ENCODE data around the gene GPR18. TPM values are rescaled to one million over a fixed set of nuclear protein-coding genes. Genes with fewer than 3 reads are reported as not detected.
"Not testable (repeated sequence)": the region's sequence is repeated elsewhere in the genome, so short reads cannot be mapped to it uniquely, and the experiment has no call there.

GPR18 gene
- total and polyA plus RNA-seq, 7 donors: 0.01 to 0.27 TPM; not detected in 5

- no peak for ATAC-seq
- WGBS, 3 donors: 48 to 73% (median 68%) methylated on average over 10 of the region's 10 CpGs
- no peak overlapping the region for H3K4me3 ChIP-seq
Measured at GRCh38 chr13:99255271-99255670, 2.9 kb downstream of the GPR18 start.

DNA sequence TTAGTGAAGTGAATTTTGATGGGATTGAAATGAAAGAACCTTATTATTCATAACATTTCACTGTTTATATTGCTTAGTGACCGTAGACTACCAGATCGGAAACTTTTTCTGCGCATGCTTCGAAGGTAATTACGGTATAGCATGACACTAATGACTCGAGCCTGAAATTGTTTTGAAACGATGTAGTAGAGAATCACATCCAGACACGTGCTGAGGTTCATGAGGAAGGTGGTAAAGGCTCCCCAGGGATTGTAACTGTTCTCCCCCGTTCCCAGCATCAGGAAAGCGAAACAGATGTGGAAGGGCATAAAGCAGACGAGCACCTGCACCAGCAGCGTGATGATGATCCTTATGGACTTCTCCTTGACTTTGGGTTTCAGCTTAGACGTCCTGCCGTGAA is 3.3 kb downstream of the GPR18 start:
- intact Hi-C loops (cut with DNase I): loop anchor here in 1 of 2 donors (5.0 kb wide), 1 partner anchor 38 kb away; no protein-coding TSS in a partner anchor
- H3K27ac ChIP-seq: no peak overlapping the region
- WGBS, 3 donors: 75 to 77% (median 76%) methylated on average over 14 of the region's 14 CpGs
- H3K4me3 ChIP-seq: no peak overlapping the region
- ATAC-seq (no peak), DNase-seq (no peak)
- H3K36me3 ChIP-seq (ENCODE audit: insufficient read depth in 1 of 2, low read depth in 1 of 2): peaks cover 0 to 4% of the 10 kb centered on the region in 2 donors
- TF ChIP-seq CTCF (IDR thresholded peaks at IDR 0.05): no peak
- H3K4me1 ChIP-seq: peaks cover 50% of the 10 kb centered on the region
- H3K9me3 ChIP-seq: no peaks in the 10 kb centered on the region
- no peaks in the 10 kb centered on the region for H3K27me3 ChIP-seq (ENCODE audit: insufficient read depth in 3 of 3, low read length in 2 of 3)

More at GRCh38 chr13:99255271-99255670, 2.9 kb downstream of the GPR18 start:
- Histone ChIP-seq H3K27me3 (ENCODE audit: insufficient read depth in 3 of 3, low read length in 2 of 3) (no peaks in the 10 kb centered on the region), H3K36me3 (ENCODE audit: insufficient read depth in 1 of 2, low read depth in 1 of 2) (no peaks in the 10 kb centered on the region), H3K4me1 (peaks cover 50% of the 10 kb centered on the region), H3K9me3 (no peaks in the 10 kb centered on the region), H3K27ac (no peak overlapping the region)
- DNase-seq: no peak
- intact Hi-C loops (cut with DNase I): loop anchor here in 1 of 2 donors (5.0 kb wide), 1 partner anchor 38 kb away; no protein-coding TSS in a partner anchor
- TF ChIP-seq CTCF (IDR thresholded peaks at IDR 0.05): no peak

- intact Hi-C loops (cut with DNase I): no loop called here
- Histone ChIP-seq H3K36me3 (ENCODE audit: insufficient read depth in 1 of 2, low read depth in 1 of 2) (peaks cover 0 to 11% of the 10 kb centered on the region in 2 donors), H3K4me3 (no peak overlapping the region), H3K27me3 (ENCODE audit: insufficient read depth in 3 of 3, low read length in 2 of 3) (no peaks in the 10 kb centered on the region), H3K27ac (no peak overlapping the region), H3K4me1 (peaks cover 31% of the 10 kb centered on the region), H3K9me3 (no peaks in the 10 kb centered on the region)
- TF ChIP-seq CTCF (IDR thresholded peaks at IDR 0.05): no peak
- no peak for DNase-seq
- WGBS, 3 donors: 70 to 79% (median 77%) methylated on average over 4 of the region's 4 CpGs
- peak; percentile 9 to 31 (median 24) for ATAC-seq
Measured at GRCh38 chr13:99251921-99252320, 6.3 kb downstream of the GPR18 start.

GRCh38 chr13:99250982-99251825 is 7.0 kb downstream of the GPR18 start:
- intact Hi-C loops (cut with DNase I): no loop called here
- peaks cover 24% of the 10 kb centered on the region for H3K4me1 ChIP-seq
- H3K9me3 ChIP-seq: no peaks in the 10 kb centered on the region
- no peaks in the 10 kb centered on the region for H3K27me3 ChIP-seq (ENCODE audit: insufficient read depth in 3 of 3, low read length in 2 of 3)
- DNase-seq (no peak), ATAC-seq (no peak)
- WGBS, 3 donors: 91 to 96% (median 92%) methylated on average over 5 of the region's 5 CpGs
- H3K36me3 ChIP-seq (ENCODE audit: insufficient read depth in 1 of 2, low read depth in 1 of 2): peaks cover 2 to 18% of the 10 kb centered on the region in 2 donors
- no peak overlapping the region for H3K27ac ChIP-seq
- no peak overlapping the region for H3K4me3 ChIP-seq
- TF ChIP-seq CTCF (IDR thresholded peaks at IDR 0.05): no peak

DNA sequence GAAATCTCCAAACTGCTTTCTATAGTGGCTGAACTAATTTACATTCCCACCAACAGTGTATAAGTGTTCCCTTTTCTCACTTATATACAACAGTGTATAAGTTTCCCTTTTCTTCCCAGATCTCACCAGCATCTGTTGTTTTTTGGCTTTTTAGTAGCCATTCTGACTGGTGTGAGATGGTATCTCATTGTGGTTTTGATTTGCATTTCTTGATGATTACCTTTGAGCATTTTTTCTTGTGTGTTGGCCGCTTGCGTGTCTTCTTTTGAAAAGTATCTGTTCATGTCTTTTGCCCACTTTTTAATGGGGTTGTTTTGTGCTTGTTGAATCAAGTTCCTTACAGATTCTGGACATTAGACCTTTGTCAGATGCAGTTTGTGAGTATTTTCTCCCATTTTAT is 8.6 kb downstream of the GPR18 start:
- intact Hi-C loops (cut with DNase I): loop anchor here in 1 of 2 donors (5.0 kb wide), 1 partner anchor 42 kb away; no protein-coding TSS in a partner anchor
- peaks cover 3 to 34% of the 10 kb centered on the region in 2 donors for H3K36me3 ChIP-seq (ENCODE audit: insufficient read depth in 1 of 2, low read depth in 1 of 2)
- not testable (repeated sequence) for H3K9me3 ChIP-seq; H3K27me3 ChIP-seq (ENCODE audit: insufficient read depth in 3 of 3, low read length in 2 of 3); ATAC-seq; DNase-seq; H3K4me1 ChIP-seq; H3K4me3 ChIP-seq; H3K27ac ChIP-seq
- WGBS, 3 donors: 96 to 100% (median 98%) methylated on average over 2 of the region's 2 CpGs

DNA sequence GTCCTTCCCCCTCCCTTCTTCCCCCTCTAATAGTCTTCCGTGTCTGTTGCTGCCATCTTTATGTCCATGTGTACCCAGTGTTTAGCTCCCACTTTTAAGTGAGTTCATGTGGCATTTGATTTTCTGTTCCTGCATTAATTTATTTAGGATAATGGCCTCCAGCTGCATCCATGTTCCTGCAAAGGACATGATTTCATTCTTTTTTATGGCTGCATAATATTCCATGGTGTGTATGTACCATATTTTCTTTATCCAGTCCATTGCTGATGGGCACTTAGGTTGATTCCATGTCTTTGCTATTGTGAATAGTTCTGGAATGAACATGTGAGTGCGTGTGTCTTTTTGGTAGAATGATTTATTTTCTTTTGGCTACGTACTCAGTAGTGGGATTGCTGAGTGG is 9.0 kb downstream of the GPR18 start:
- 96 to 99% (median 98%) methylated on average over 3 of the region's 3 CpGs for WGBS, 3 donors
- ATAC-seq; H3K4me1 ChIP-seq; DNase-seq; H3K4me3 ChIP-seq; H3K27ac ChIP-seq; H3K27me3 ChIP-seq (ENCODE audit: insufficient read depth in 3 of 3, low read length in 2 of 3); H3K9me3 ChIP-seq: not testable (repeated sequence)
- intact Hi-C loops (cut with DNase I): loop anchor here in 1 of 2 donors (5.0 kb wide), 1 partner anchor 42 kb away; no protein-coding TSS in a partner anchor
- H3K36me3 ChIP-seq (ENCODE audit: insufficient read depth in 1 of 2, low read depth in 1 of 2): peaks cover 3 to 39% of the 10 kb centered on the region in 2 donors
